ENCODE data around the gene SGCD.

The SGCD gene

GRCh38 chr5:156479849-156480248 lies 152.9 kb downstream of the SGCD start:
- no peak for ATAC-seq
- TF ChIP-seq RARB (CRISPR knock-in tag; IDR thresholded peaks at IDR 0.05) (no peak), GLIS3 (CRISPR knock-in tag; IDR thresholded peaks at IDR 0.05) (no peak), PPARA (CRISPR knock-in tag; IDR thresholded peaks at IDR 0.05; ENCODE audit: borderline replicate concordance) (no peak), ZFP30 (CRISPR knock-in tag; IDR thresholded peaks at IDR 0.05) (no peak), CSRNP3 (CRISPR knock-in tag; IDR thresholded peaks at IDR 0.05) (no peak)

GRCh38 chr5:156481741-156482140 lies 154.8 kb downstream of the SGCD start:
- TF ChIP-seq CSRNP3 (CRISPR knock-in tag; IDR thresholded peaks at IDR 0.05): no peak
- no peak for TF ChIP-seq ZNF70 (CRISPR knock-in tag; IDR thresholded peaks at IDR 0.05)
- TF ChIP-seq TCF4 (CRISPR knock-in tag; IDR thresholded peaks at IDR 0.05; ENCODE audit: borderline replicate concordance): no peak
- ATAC-seq: no peak

DNA sequence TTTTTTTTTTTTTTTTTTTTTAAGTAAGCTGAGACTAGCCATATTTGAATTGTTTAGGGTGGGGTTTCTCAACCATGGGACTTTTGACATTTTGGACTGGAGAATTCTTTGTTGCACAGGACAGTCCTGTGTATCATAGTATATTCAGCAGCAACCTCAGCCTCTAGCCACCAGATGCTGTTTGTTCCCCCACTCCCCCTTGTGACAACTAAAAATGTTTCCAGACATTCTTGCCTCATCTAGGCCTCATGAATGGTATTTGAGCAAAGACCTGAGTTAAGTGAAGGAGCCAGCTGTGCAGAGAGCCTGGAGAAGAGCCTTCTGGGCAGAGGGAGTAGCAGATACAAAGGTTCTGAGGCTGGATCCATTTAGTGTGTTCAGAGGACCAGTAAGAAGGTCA lies 155.9 kb downstream of the SGCD start:
- TF ChIP-seq ZFP30 (CRISPR knock-in tag; IDR thresholded peaks at IDR 0.05): no peak

DNA sequence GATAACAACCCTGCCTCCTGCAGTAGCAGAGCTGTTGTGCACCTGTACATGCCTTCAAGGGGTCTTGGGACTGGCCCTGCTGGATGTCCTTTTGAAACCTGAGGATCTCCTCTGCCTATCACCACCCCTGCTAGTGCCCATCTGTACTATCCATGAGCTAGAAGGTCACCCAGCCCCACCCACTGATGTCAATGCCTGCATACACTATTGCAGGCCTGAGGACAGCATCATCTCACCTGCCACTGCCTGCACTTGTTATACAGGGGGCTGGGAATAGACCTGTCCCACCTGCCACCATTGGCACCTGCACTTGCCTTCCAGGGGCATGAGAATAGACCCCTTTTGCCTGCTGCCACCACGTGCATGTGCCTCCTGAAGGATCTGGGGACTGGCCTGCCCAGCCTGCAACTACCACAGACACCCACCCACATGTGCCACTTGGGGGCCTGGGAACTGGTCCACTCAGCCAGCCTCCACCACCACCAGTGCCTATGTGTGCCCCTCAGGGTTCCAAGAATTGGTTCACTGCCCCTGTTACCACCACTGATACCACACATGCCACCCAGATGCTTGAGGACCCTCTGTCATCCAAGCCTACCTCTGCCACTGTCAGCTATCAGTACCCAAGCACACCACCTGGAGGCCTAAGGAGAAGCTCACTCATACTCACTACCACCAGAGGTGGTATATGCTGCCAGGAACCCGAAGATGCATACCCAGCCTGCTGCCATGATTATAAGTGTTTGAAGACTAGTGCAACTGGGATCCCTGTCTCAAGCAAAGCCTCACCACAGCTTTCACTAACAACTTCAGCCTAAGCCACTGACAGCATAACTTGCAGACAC lies 159.7 kb downstream of the SGCD start:
- no peak for ATAC-seq
- TF ChIP-seq PPARA (CRISPR knock-in tag; IDR thresholded peaks at IDR 0.05; ENCODE audit: borderline replicate concordance) (no peak), ZFP30 (CRISPR knock-in tag; IDR thresholded peaks at IDR 0.05) (no peak), ZFP3 (CRISPR knock-in tag; IDR thresholded peaks at IDR 0.05) (no peak), TCF4 (CRISPR knock-in tag; IDR thresholded peaks at IDR 0.05; ENCODE audit: borderline replicate concordance) (no peak), RARB (CRISPR knock-in tag; IDR thresholded peaks at IDR 0.05) (no peak)

More for the DNA sequence above, 155.9 kb downstream of the SGCD start:
- no peak for ATAC-seq

- TF ChIP-seq ZNF70 (CRISPR knock-in tag; IDR thresholded peaks at IDR 0.05) (no peak), CSDC2 (CRISPR knock-in tag; IDR thresholded peaks at IDR 0.05) (no peak), ARNTL (CRISPR knock-in tag; IDR thresholded peaks at IDR 0.05; ENCODE audit: borderline replicate concordance, low read depth) (no peak), ZC3H10 (CRISPR knock-in tag; IDR thresholded peaks at IDR 0.05) (no peak), ZFP30 (CRISPR knock-in tag; IDR thresholded peaks at IDR 0.05) (no peak)
- TF ChIP-seq, protein P1, sequence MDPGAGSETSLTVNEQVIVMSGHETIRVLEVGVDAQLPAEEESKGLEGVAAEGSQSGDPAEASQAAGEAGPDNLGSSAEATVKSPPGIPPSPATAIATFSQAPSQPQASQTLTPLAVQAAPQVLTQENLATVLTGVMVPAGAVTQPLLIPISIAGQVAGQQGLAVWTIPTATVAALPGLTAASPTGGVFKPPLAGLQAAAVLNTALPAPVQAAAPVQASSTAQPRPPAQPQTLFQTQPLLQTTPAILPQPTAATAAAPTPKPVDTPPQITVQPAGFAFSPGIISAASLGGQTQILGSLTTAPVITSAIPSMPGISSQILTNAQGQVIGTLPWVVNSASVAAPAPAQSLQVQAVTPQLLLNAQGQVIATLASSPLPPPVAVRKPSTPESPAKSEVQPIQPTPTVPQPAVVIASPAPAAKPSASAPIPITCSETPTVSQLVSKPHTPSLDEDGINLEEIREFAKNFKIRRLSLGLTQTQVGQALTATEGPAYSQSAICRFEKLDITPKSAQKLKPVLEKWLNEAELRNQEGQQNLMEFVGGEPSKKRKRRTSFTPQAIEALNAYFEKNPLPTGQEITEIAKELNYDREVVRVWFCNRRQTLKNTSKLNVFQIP (CRISPR knock-in tag; IDR thresholded peaks at IDR 0.05; ENCODE audit: borderline replicate concordance, low read depth): no peak
- no peak for ATAC-seq
These were observed 164.8 kb downstream of the SGCD start for GRCh38 chr5:156491766-156492165.

GRCh38 chr5:156496291-156496690 lies 169.3 kb downstream of the SGCD start:
- no peak for TF ChIP-seq ZNF8 (CRISPR knock-in tag; IDR thresholded peaks at IDR 0.05)
- no peak for TF ChIP-seq ISL1 (CRISPR knock-in tag; IDR thresholded peaks at IDR 0.05)
- no peak for TF ChIP-seq GLIS3 (CRISPR knock-in tag; IDR thresholded peaks at IDR 0.05)
- TF ChIP-seq ZNF565 (CRISPR knock-in tag; conservative IDR thresholded peaks at IDR 0.05; ENCODE audit: low read depth): no peak
- no peak for TF ChIP-seq PATZ1 (CRISPR knock-in tag; IDR thresholded peaks at IDR 0.05; ENCODE audit: borderline replicate concordance)
- TF ChIP-seq SNAI2 (CRISPR knock-in tag; IDR thresholded peaks at IDR 0.05): no peak
- no peak for TF ChIP-seq ZC3H10 (CRISPR knock-in tag; IDR thresholded peaks at IDR 0.05)
- TF ChIP-seq ARNTL (CRISPR knock-in tag; IDR thresholded peaks at IDR 0.05; ENCODE audit: borderline replicate concordance, low read depth): no peak
- no peak for TF ChIP-seq TCF4 (CRISPR knock-in tag; IDR thresholded peaks at IDR 0.05; ENCODE audit: borderline replicate concordance)
- TF ChIP-seq, protein P2, sequence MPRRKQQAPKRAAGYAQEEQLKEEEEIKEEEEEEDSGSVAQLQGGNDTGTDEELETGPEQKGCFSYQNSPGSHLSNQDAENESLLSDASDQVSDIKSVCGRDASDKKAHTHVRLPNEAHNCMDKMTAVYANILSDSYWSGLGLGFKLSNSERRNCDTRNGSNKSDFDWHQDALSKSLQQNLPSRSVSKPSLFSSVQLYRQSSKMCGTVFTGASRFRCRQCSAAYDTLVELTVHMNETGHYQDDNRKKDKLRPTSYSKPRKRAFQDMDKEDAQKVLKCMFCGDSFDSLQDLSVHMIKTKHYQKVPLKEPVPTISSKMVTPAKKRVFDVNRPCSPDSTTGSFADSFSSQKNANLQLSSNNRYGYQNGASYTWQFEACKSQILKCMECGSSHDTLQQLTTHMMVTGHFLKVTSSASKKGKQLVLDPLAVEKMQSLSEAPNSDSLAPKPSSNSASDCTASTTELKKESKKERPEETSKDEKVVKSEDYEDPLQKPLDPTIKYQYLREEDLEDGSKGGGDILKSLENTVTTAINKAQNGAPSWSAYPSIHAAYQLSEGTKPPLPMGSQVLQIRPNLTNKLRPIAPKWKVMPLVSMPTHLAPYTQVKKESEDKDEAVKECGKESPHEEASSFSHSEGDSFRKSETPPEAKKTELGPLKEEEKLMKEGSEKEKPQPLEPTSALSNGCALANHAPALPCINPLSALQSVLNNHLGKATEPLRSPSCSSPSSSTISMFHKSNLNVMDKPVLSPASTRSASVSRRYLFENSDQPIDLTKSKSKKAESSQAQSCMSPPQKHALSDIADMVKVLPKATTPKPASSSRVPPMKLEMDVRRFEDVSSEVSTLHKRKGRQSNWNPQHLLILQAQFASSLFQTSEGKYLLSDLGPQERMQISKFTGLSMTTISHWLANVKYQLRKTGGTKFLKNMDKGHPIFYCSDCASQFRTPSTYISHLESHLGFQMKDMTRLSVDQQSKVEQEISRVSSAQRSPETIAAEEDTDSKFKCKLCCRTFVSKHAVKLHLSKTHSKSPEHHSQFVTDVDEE (CRISPR knock-in tag; IDR thresholded peaks at IDR 0.05): no peak
- TF ChIP-seq, protein P3, sequence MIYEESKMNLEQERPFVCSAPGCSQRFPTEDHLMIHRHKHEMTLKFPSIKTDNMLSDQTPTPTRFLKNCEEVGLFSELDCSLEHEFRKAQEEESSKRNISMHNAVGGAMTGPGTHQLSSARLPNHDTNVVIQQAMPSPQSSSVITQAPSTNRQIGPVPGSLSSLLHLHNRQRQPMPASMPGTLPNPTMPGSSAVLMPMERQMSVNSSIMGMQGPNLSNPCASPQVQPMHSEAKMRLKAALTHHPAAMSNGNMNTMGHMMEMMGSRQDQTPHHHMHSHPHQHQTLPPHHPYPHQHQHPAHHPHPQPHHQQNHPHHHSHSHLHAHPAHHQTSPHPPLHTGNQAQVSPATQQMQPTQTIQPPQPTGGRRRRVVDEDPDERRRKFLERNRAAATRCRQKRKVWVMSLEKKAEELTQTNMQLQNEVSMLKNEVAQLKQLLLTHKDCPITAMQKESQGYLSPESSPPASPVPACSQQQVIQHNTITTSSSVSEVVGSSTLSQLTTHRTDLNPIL (CRISPR knock-in tag; IDR thresholded peaks at IDR 0.05; ENCODE audit: low read depth): no peak
- ATAC-seq: no peak
